Calu3 (cell line): ENCODE measurements around the gene FBXL7. TPM values are rescaled to one million over a fixed set of nuclear protein-coding genes. Genes with fewer than 3 reads are reported as not detected.

Experiments
- BruUV-seq: library from RNA; stranded (reverse); fragments of 400-500 nt; replicated peaks from 2 replicates; lab custom pipeline; 2021; lab: Mats Ljungman, UMichigan
- CTCF ChIA-PET: fragments of 300-600 bp; sonication (Branson Sonifier 250); formaldehyde crosslinking; loops from one replicate; lab custom pipeline; 2022; ENCODE audit warnings: antibody characterized with exemption; lab: Charles Lee
- DNase-seq: peaks from one replicate; pipeline ENCODE4 v3.0.0; 2022
- H3K27ac Mint-ChIP-seq: one replicate; pipeline ENCODE4 v1.8.0; 2022; ENCODE audit warnings: mixed read lengths; ENCODE audit not compliant: unreplicated experiment
- H3K27me3 Mint-ChIP-seq: one replicate; pipeline ENCODE4 v1.8.0; 2022; ENCODE audit warnings: mixed read lengths; ENCODE audit not compliant: unreplicated experiment
- H3K36me3 Mint-ChIP-seq: one replicate; pipeline ENCODE4 v1.8.0; 2022; ENCODE audit warnings: mild to moderate bottlenecking, moderate library complexity, mixed read lengths; ENCODE audit not compliant: insufficient read depth, unreplicated experiment
- H3K4me1 Mint-ChIP-seq: one replicate; pipeline ENCODE4 v1.8.0; 2022; ENCODE audit warnings: mild to moderate bottlenecking, low read depth, mixed read lengths; ENCODE audit not compliant: unreplicated experiment
- H3K4me3 Mint-ChIP-seq: one replicate; pipeline ENCODE4 v1.8.0; 2022; ENCODE audit warnings: mild to moderate bottlenecking, low read depth, moderate library complexity, mixed read lengths; ENCODE audit not compliant: unreplicated experiment
- H3K9me3 Mint-ChIP-seq: one replicate; pipeline ENCODE4 v1.8.0; 2022; ENCODE audit warnings: low read depth, mixed read lengths; ENCODE audit not compliant: unreplicated experiment
- CTCF ChIP-seq: fragments of 200-600 bp; IDR thresholded peaks from one replicate; pipeline ENCODE4 v1.8.0; 2022; ENCODE audit warnings: antibody characterized with exemption; ENCODE audit not compliant: unreplicated experiment
- intact Hi-C: fragments of 100-400 bp; cut with micrococcal nuclease; formaldehyde crosslinking; loops from one replicate; pipeline ENCODE4 v1.10.0; 2022; ENCODE audit not compliant: unreplicated experiment
- total RNA-seq: library from RNA; stranded (reverse); gene quantifications from 2 replicates; pipeline ENCODE4 v1.2.3, GENCODE V29; 2022

FBXL7 gene
- total RNA-seq, 1 experiment from 2014 or later = not detected

DNA sequence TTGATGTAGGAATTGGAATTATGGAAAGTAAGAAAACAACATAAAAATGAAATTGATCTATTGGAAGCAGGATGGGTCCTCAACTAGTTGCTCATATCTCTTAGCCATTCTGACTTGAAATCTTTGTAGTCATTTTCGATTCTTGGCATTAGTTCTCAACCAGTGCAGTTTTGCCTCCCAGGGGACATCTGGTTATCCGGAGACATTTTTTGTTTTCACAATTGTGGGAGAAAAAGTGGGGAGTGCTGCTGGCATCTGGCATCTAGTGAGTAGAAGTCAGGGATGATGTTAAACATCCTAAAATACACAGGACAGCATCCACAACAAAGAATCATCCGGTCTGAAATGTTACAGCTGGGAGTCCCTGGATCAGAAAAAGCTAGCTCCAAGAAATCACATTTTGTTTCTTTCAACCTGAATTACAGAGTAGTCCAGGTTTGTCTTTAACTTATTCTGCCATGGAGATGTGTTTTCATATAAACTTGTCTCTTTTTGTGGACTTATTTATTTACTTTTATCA is 74.9 kb downstream of the FBXL7 start:
- Mint-ChIP-seq H3K36me3 (no peaks in the 10 kb centered on the region), H3K4me3 (no peak overlapping the region), H3K27me3 (no peaks in the 10 kb centered on the region), H3K4me1 (no peaks in the 10 kb centered on the region), H3K9me3 (peaks cover 6% of the 10 kb centered on the region), H3K27ac (no peak overlapping the region)
- no peak for TF ChIP-seq CTCF
- CTCF ChIA-PET = no interaction called here
- DNase-seq = no peak
- intact Hi-C loops = no loop called here
- no TSS peak for BruUV-seq

DNA sequence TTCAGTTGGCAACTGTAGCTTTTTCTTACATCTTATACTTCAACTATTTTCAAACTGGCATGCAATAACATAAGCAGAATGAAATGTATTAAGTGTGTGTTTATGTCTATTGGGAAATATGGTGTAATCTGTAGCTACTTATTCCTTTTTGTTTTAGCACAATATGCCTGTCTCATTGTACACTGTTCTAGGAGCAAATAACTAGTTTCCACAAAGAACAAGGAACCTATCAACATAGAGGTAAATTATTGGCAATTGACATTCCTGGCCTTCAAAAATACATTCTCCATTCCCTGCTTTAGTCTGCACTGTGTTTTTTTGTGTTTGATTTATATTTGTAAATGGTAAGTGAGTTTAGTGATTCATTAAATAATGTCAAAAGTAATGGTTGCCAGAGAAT is 75.7 kb downstream of the FBXL7 start:
- no peak for TF ChIP-seq CTCF
- CTCF ChIA-PET = no interaction called here
- no peaks in the 10 kb centered on the region for H3K36me3 Mint-ChIP-seq
- H3K27me3 Mint-ChIP-seq = no peaks in the 10 kb centered on the region
- no peak overlapping the region for H3K27ac Mint-ChIP-seq
- peaks cover 2% of the 10 kb centered on the region for H3K9me3 Mint-ChIP-seq
- no peaks in the 10 kb centered on the region for H3K4me1 Mint-ChIP-seq
- DNase-seq = no peak
- BruUV-seq = no TSS peak
- no peak overlapping the region for H3K4me3 Mint-ChIP-seq
- intact Hi-C loops = no loop called here

DNA sequence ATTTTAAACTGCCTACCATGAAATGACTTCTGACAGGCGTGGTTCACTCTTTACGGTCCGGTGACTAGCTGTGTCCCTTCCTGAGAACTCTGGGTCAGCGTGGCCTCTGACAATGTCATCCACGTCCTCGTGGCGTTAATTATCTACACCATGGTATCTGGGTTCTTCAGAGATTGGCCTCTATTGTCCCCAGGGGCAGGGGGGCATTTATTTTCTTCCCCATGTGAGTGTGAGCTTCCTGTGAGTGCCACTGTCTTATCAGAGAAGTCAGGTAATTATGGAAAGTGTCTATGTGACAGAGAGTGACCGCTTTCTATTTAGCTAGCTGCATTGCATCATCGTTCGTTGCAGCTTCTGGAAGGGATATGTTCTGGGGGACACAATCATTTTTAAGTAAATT is 77.2 kb downstream of the FBXL7 start:
- no TSS peak for BruUV-seq
- Mint-ChIP-seq H3K4me3 (no peak overlapping the region), H3K27ac (no peak overlapping the region), H3K27me3 (no peaks in the 10 kb centered on the region), H3K4me1 (no peaks in the 10 kb centered on the region), H3K9me3 (peaks cover 2% of the 10 kb centered on the region), H3K36me3 (no peaks in the 10 kb centered on the region)
- no peak for DNase-seq
- CTCF ChIA-PET = no interaction called here
- intact Hi-C loops = no loop called here
- no peak for TF ChIP-seq CTCF

DNA sequence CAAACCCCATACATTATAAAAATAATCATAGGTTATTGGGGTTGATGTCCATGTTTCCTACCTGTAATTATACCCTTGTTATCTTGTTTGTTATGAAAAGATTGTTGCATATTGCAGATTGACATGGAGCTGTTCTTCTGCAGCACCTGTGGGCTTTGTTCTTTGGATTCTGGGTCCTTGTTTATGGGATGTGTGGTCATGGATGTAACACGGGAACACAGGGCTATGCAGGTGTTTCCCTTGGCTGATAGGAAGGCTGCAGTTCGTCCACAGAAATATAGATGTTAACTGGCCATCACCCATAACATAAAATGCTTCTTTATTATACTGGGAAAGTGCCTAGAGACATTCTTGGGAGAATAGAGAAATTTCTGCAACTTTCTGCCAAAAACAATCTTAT is 77.9 kb downstream of the FBXL7 start:
- no peak for DNase-seq
- Mint-ChIP-seq H3K4me1 (no peaks in the 10 kb centered on the region), H3K27me3 (no peaks in the 10 kb centered on the region), H3K9me3 (peaks cover 2% of the 10 kb centered on the region), H3K27ac (no peak overlapping the region), H3K36me3 (no peaks in the 10 kb centered on the region), H3K4me3 (no peak overlapping the region)
- no TSS peak for BruUV-seq
- no peak for TF ChIP-seq CTCF
- intact Hi-C loops = no loop called here
- CTCF ChIA-PET = no interaction called here
